Effector memory CD4-positive, alpha-beta T cell (primary cell): ENCODE measurements around the gene SHISA8.

Experiments used
- DNase-seq, 3 donors: peaks; one replicate each; pipeline ENCODE4 v3.0.0-alpha.2; 2020
- H3K27ac ChIP-seq: 2 replicates; pipeline ENCODE4 v1.7.0; 2013; ENCODE audit warnings: mild to moderate bottlenecking, low read length, moderate library complexity; ENCODE audit not compliant: insufficient read depth, poor library complexity, severe bottlenecking
- H3K27me3 ChIP-seq: replicated peaks from 2 replicates; pipeline ENCODE4 v1.7.0; 2013; ENCODE audit warnings: mild to moderate bottlenecking, low read length; ENCODE audit not compliant: insufficient read depth, control insufficient read depth, poor library complexity, severe bottlenecking
- H3K36me3 ChIP-seq: 2 replicates; pipeline ENCODE4 v1.7.0; 2013; ENCODE audit warnings: mild to moderate bottlenecking, low read length, moderate library complexity; ENCODE audit not compliant: control insufficient read depth, insufficient read depth
- H3K4me1 ChIP-seq: 2 replicates; pipeline ENCODE4 v1.7.0; 2013; ENCODE audit warnings: low read length, mild to moderate bottlenecking; ENCODE audit not compliant: control insufficient read depth, insufficient read depth, poor library complexity, severe bottlenecking
- H3K4me3 ChIP-seq: 2 replicates; pipeline ENCODE4 v1.7.0; 2013; ENCODE audit warnings: low read length, low read depth, mild to moderate bottlenecking; ENCODE audit not compliant: insufficient read depth, poor library complexity, severe bottlenecking
- H3K9me3 ChIP-seq: 2 replicates; pipeline ENCODE4 v1.7.0; 2013; ENCODE audit warnings: mild to moderate bottlenecking, low read length, moderate library complexity; ENCODE audit not compliant: control insufficient read depth

Gene SHISA8

GRCh38 chr22:41899110-41899509 lies 15.8 kb downstream of the SHISA8 start:
- H3K36me3 ChIP-seq: peaks cover 57% of the 10 kb centered on the region
- no peak for DNase-seq
- no peaks in the 10 kb centered on the region for H3K9me3 ChIP-seq
- H3K4me1 ChIP-seq: no peaks in the 10 kb centered on the region
- H3K4me3 ChIP-seq: no peak overlapping the region
- no peak overlapping the region for H3K27ac ChIP-seq
- H3K27me3 ChIP-seq: no peaks in the 10 kb centered on the region

- H3K36me3 ChIP-seq: peaks cover 62% of the 10 kb centered on the region
- H3K4me1 ChIP-seq: no peaks in the 10 kb centered on the region
- no peak for DNase-seq
- H3K27ac ChIP-seq: no peak overlapping the region
- H3K9me3 ChIP-seq: no peaks in the 10 kb centered on the region
- no peaks in the 10 kb centered on the region for H3K27me3 ChIP-seq
- no peak overlapping the region for H3K4me3 ChIP-seq
These were observed 16.2 kb downstream of the SHISA8 start for GRCh38 chr22:41898645-41899044.

GRCh38 chr22:41893591-41894375 lies 21.1 kb downstream of the SHISA8 start:
- Histone ChIP-seq H3K4me1 (no peaks in the 10 kb centered on the region), H3K27ac (no peak overlapping the region), H3K4me3 (no peak overlapping the region), H3K9me3 (no peaks in the 10 kb centered on the region), H3K36me3 (peaks cover 68% of the 10 kb centered on the region), H3K27me3 (no peaks in the 10 kb centered on the region)
- DNase-seq: no peak

GRCh38 chr22:41892721-41893120 lies 22.2 kb downstream of the SHISA8 start:
- Histone ChIP-seq H3K27ac (no peak overlapping the region), H3K4me3 (no peak overlapping the region), H3K27me3 (no peaks in the 10 kb centered on the region), H3K9me3 (no peaks in the 10 kb centered on the region), H3K36me3 (peaks cover 70% of the 10 kb centered on the region), H3K4me1 (no peaks in the 10 kb centered on the region)
- DNase-seq: no peak

GRCh38 chr22:41891407-41891806 lies 23.5 kb downstream of the SHISA8 start:
- Histone ChIP-seq H3K4me3 (no peak overlapping the region), H3K27me3 (no peaks in the 10 kb centered on the region), H3K27ac (no peak overlapping the region), H3K36me3 (peaks cover 61% of the 10 kb centered on the region), H3K4me1 (no peaks in the 10 kb centered on the region), H3K9me3 (no peaks in the 10 kb centered on the region)
- no peak for DNase-seq

GRCh38 chr22:41888627-41889200 lies 26.2 kb downstream of the SHISA8 start:
- DNase-seq: no peak
- Histone ChIP-seq H3K36me3 (peaks cover 70% of the 10 kb centered on the region), H3K27ac (no peak overlapping the region)

GRCh38 chr22:41885516-41885915 lies 29.4 kb downstream of the SHISA8 start:
- H3K27ac ChIP-seq: no peak overlapping the region
- DNase-seq: no peak
- H3K4me1 ChIP-seq: no peaks in the 10 kb centered on the region
- no peaks in the 10 kb centered on the region for H3K9me3 ChIP-seq
- H3K27me3 ChIP-seq: no peaks in the 10 kb centered on the region
- H3K36me3 ChIP-seq: peaks cover 76% of the 10 kb centered on the region
- no peak overlapping the region for H3K4me3 ChIP-seq

More at GRCh38 chr22:41888627-41889200, 26.2 kb downstream of the SHISA8 start:
- H3K9me3 ChIP-seq: no peaks in the 10 kb centered on the region
- H3K27me3 ChIP-seq: no peaks in the 10 kb centered on the region
- H3K4me1 ChIP-seq: no peaks in the 10 kb centered on the region
- no peak overlapping the region for H3K4me3 ChIP-seq

GRCh38 chr22:41885116-41885515 lies 29.8 kb downstream of the SHISA8 start:
- DNase-seq: no peak
- Histone ChIP-seq H3K36me3 (peaks cover 80% of the 10 kb centered on the region), H3K4me1 (no peaks in the 10 kb centered on the region), H3K9me3 (no peaks in the 10 kb centered on the region), H3K27ac (no peak overlapping the region), H3K27me3 (no peaks in the 10 kb centered on the region), H3K4me3 (no peak overlapping the region)

- Histone ChIP-seq H3K4me1 (no peaks in the 10 kb centered on the region), H3K27ac (no peak overlapping the region), H3K36me3 (peaks cover 86% of the 10 kb centered on the region), H3K9me3 (no peaks in the 10 kb centered on the region), H3K4me3 (no peak overlapping the region), H3K27me3 (no peaks in the 10 kb centered on the region)
- no peak for DNase-seq
These were observed 31.5 kb downstream of the SHISA8 start for GRCh38 chr22:41883400-41883799.

- no peak for DNase-seq
- Histone ChIP-seq H3K36me3 (peaks cover 90% of the 10 kb centered on the region), H3K9me3 (no peaks in the 10 kb centered on the region), H3K27me3 (no peaks in the 10 kb centered on the region), H3K4me1 (no peaks in the 10 kb centered on the region), H3K27ac (no peak overlapping the region), H3K4me3 (no peak overlapping the region)
These were observed 34.2 kb downstream of the SHISA8 start for GRCh38 chr22:41880653-41881052.
